SK-N-SH (cell line): ENCODE data around the gene SH3PXD2B. TPM values are rescaled to one million over a fixed set of nuclear protein-coding genes. Genes with fewer than 3 reads are reported as not detected.
A peak's percentile ranks its signal among the peaks of the same experiment; 100 is the strongest.

Experiments used
- CTCF ChIA-PET: fragments of 300-600, 350-600 bp; formaldehyde crosslinking; extraction: SDS; loops from one replicate; lab custom pipeline; 2021; lab: Yijun Ruan, JAX
- POLR2A ChIA-PET: fragments of 350-600 bp; sonication (Branson Sonifier 250); formaldehyde crosslinking; extraction: SDS; loops from one replicate; lab custom pipeline; 2020; ENCODE audit warnings: antibody characterized with exemption, inconsistent platforms; lab: Yijun Ruan, JAX
- DNase-seq: peaks from one replicate; pipeline ENCODE4 v3.0.0; 2012
- H2AFZ ChIP-seq: fragments of 200-600 bp; sonication (generic); 2 replicates; pipeline ENCODE4 v1.8.1; 2016; ENCODE audit warnings: antibody characterized with exemption, mild to moderate bottlenecking, low read depth
- H3F3A ChIP-seq: fragments of 200-600 bp; sonication (generic); replicated peaks from 2 replicates; pipeline ENCODE3; 2016; ENCODE audit warnings: antibody characterized with exemption, mild to moderate bottlenecking; ENCODE audit not compliant: insufficient read depth
- H3K27ac ChIP-seq, 2 experiments: fragments of 200-500 bp in 1 of 2; fragments of 200-600 bp in 1 of 2; sonication (Bioruptor generic) in 1 of 2; sonication (generic), shearing (Covaris generic) in 1 of 2; 2 replicates each; pipeline versions ENCODE4 v1.5.1 to v1.6.1; 2014 to 2016; ENCODE audit warnings: low read depth in 2 of 2, inconsistent platforms in 1 of 2, low read length in 1 of 2, mild to moderate bottlenecking in 1 of 2, mixed read lengths in 1 of 2
- H3K27me3 ChIP-seq: fragments of 200-600 bp; sonication (generic), shearing (Covaris generic); 2 replicates; pipeline ENCODE4 v1.6.1; 2016; ENCODE audit warnings: mixed run types; ENCODE audit not compliant: insufficient read depth
- H3K36me3 ChIP-seq, 2 experiments: fragments of 200-500 bp in 1 of 2; fragments of 200-600 bp in 1 of 2; sonication (Bioruptor generic) in 1 of 2; sonication (generic) in 1 of 2; replicated peaks in 1 of 2; 2 replicates each; pipeline versions ENCODE3 to v1.5.1; 2014 to 2016; ENCODE audit warnings: low read length in 1 of 2, mild to moderate bottlenecking in 1 of 2; ENCODE audit not compliant: insufficient read depth in 2 of 2, control insufficient read depth in 1 of 2
- H3K4me1 ChIP-seq, 2 experiments: fragments of 200-500 bp in 1 of 2; fragments of 200-600 bp in 1 of 2; sonication (Bioruptor generic) in 1 of 2; sonication (generic), shearing (Covaris generic) in 1 of 2; 2 replicates each; pipeline versions ENCODE4 v1.5.1 to v1.6.1; 2014 to 2016; ENCODE audit warnings: low read depth in 1 of 2, low read length in 1 of 2, mixed run types in 1 of 2; ENCODE audit not compliant: insufficient read depth in 2 of 2, control insufficient read depth in 1 of 2
- H3K4me2 ChIP-seq: fragments of 200-600 bp; sonication (generic), shearing (Covaris generic); 2 replicates; pipeline ENCODE4 v1.6.1; 2017; ENCODE audit warnings: mixed run types
- H3K4me3 ChIP-seq, 2 experiments: fragments of 200-500 bp in 1 of 2; fragments of 200-600 bp in 1 of 2; sonication (Bioruptor generic) in 1 of 2; sonication (generic), shearing (Covaris generic) in 1 of 2; 2 replicates each; pipeline versions ENCODE4 v1.5.1 to v1.8.1; 2014 to 2016; ENCODE audit warnings: low read depth in 2 of 2, inconsistent platforms in 1 of 2, low read length in 1 of 2, mild to moderate bottlenecking in 1 of 2, mixed read lengths in 1 of 2, moderate library complexity in 1 of 2
- H3K79me2 ChIP-seq: fragments of 200-600 bp; sonication (generic); 2 replicates; pipeline ENCODE4 v1.8.1; 2017; ENCODE audit warnings: mild to moderate bottlenecking; ENCODE audit not compliant: insufficient read depth
- H3K9ac ChIP-seq: fragments of 200-600 bp; sonication (generic); 2 replicates; pipeline ENCODE4 v1.6.1; 2017; ENCODE audit warnings: mixed run types
- H3K9me2 ChIP-seq: fragments of 200-600 bp; sonication (generic); 2 replicates; pipeline ENCODE4 v1.6.1; 2017; ENCODE audit warnings: mixed run types
- H3K9me3 ChIP-seq: fragments of 200-600 bp; sonication (generic); 2 replicates; pipeline ENCODE4 v1.6.1; 2017; ENCODE audit warnings: mixed run types, mild to moderate bottlenecking, moderate library complexity
- H4K20me1 ChIP-seq: fragments of 200-600 bp; sonication (generic); 2 replicates; pipeline ENCODE4 v1.6.1; 2017; ENCODE audit warnings: mild to moderate bottlenecking, mixed run types; ENCODE audit not compliant: insufficient read depth
- CHD2 ChIP-seq: fragments of 150-350 bp; IDR thresholded peaks from 2 replicates; pipeline ENCODE4 v1.6.1; 2018; ENCODE audit warnings: low read length; ENCODE audit not compliant: partially characterized antibody
- CTCF ChIP-seq: fragments of 200-600 bp; sonication (generic); IDR thresholded peaks from 2 replicates; pipeline ENCODE4 v1.6.1; 2017; ENCODE audit warnings: antibody characterized with exemption, mild to moderate bottlenecking, moderate library complexity
- ELF1 ChIP-seq: IDR thresholded peaks from 2 replicates; pipeline ENCODE4 v1.4.0; 2012
- EP300 ChIP-seq, 2 experiments: IDR thresholded peaks; 2 replicates each; pipeline versions ENCODE4 v1.4.0 to v1.6.1; 2012; ENCODE audit warnings: borderline replicate concordance in 1 of 2, low read depth in 1 of 2, low read length in 1 of 2
- EZH2phosphoT487 ChIP-seq: fragments of 200-600 bp; sonication (generic); IDR thresholded peaks from 2 replicates; pipeline ENCODE4 v1.6.1; 2017; ENCODE audit warnings: low read depth, mixed run types, mild to moderate bottlenecking, antibody characterized with exemption, moderate library complexity, borderline replicate concordance
- FOSL2 ChIP-seq: IDR thresholded peaks from 2 replicates; pipeline ENCODE4 v1.4.0; 2012; ENCODE audit warnings: low read depth, mild to moderate bottlenecking, moderate library complexity, borderline replicate concordance
- FOXJ3 ChIP-seq: sonication (generic); formaldehyde crosslinking; IDR thresholded peaks from 2 replicates; pipeline ENCODE4 v1.5.1; 2020; ENCODE audit warnings: mild to moderate bottlenecking, missing genetic modification reagents
- GABPA ChIP-seq: IDR thresholded peaks from 2 replicates; pipeline ENCODE4 v1.4.0; 2012; ENCODE audit warnings: low read depth, mild to moderate bottlenecking
- MEF2A ChIP-seq: IDR thresholded peaks from 2 replicates; pipeline ENCODE4 v1.4.0; 2012; ENCODE audit warnings: low read depth, borderline replicate concordance
- MXI1 ChIP-seq: IDR thresholded peaks from 2 replicates; pipeline ENCODE4 v1.6.1; 2012; ENCODE audit warnings: mild to moderate bottlenecking, low read depth, low read length, improper control_type of control experiment
- NRF1 ChIP-seq: IDR thresholded peaks from 2 replicates; pipeline ENCODE4 v1.6.1; 2012; ENCODE audit warnings: low read depth, mild to moderate bottlenecking, low read length
- PBX3 ChIP-seq: IDR thresholded peaks from 2 replicates; pipeline ENCODE4; 2012
- RAD21 ChIP-seq: IDR thresholded peaks from 2 replicates; pipeline ENCODE4 v1.6.1; 2012; ENCODE audit warnings: mild to moderate bottlenecking, low read length
- RCOR1 ChIP-seq: fragments of 150-350 bp; IDR thresholded peaks from 2 replicates; pipeline ENCODE4 v1.6.1; 2017; ENCODE audit warnings: antibody characterized with exemption, low read length
- RFX5 ChIP-seq: IDR thresholded peaks from 2 replicates; pipeline ENCODE4 v1.6.1; 2012; ENCODE audit warnings: mild to moderate bottlenecking, improper control_type of control experiment, low read length
- SMC3 ChIP-seq: IDR thresholded peaks from 2 replicates; pipeline ENCODE4 v1.6.1; 2012; ENCODE audit warnings: low read depth, low read length, improper control_type of control experiment
- TAF1 ChIP-seq: IDR thresholded peaks from 2 replicates; pipeline ENCODE4 v1.6.1; 2012; ENCODE audit warnings: low read depth, mild to moderate bottlenecking, low read length, moderate library complexity, borderline replicate concordance
- TEAD4 ChIP-seq: IDR thresholded peaks from 2 replicates; pipeline ENCODE4 v1.4.0; 2012; ENCODE audit warnings: mild to moderate bottlenecking, borderline replicate concordance; ENCODE audit not compliant: insufficient read depth
- ZBTB33 ChIP-seq: IDR thresholded peaks from 2 replicates; pipeline ENCODE4 v1.4.0; 2012; ENCODE audit warnings: low read depth, borderline replicate concordance
- WGBS: methylation state at CpG from one replicate; pipeline ENCODE4 v1.1.6; 2017; ENCODE audit warnings: low lambda C conversion rate; 5-methylcytosine and 5-hydroxymethylcytosine counted together
- polyA plus RNA-seq, 3 experiments: library from polyadenylated mRNA; depleted of rRNA; stranded (reverse); fragments of >200 nt; gene quantifications; 2 replicates each; pipeline ENCODE4 v1.2.3, GENCODE V29; 2012

Gene SH3PXD2B
- polyA plus RNA-seq, 1 of the 3 experiments (the other 2 are of a cell fraction): 15.0 TPM

- Histone ChIP-seq H3K79me2 (no peaks in the 10 kb centered on the region), H3K36me3 (no peaks in the 10 kb centered on the region), H3K4me1 (peaks cover 0 to 3% of the 10 kb centered on the region in 2 experiments; a peak in 1 of 4 replicates), H3K27ac (no peak overlapping the region), H3K9me3 (no peaks in the 10 kb centered on the region), H3K9ac (no peak overlapping the region), H3K4me2 (no peak overlapping the region), H3K9me2 (no peaks in the 10 kb centered on the region), H3K4me3 (no peak overlapping the region), H2AFZ (no peak overlapping the region), H4K20me1 (no peaks in the 10 kb centered on the region), H3K27me3 (no peaks in the 10 kb centered on the region), H3F3A (no peaks in the 10 kb centered on the region)
- TF ChIP-seq RFX5 (no peak), CTCF (no peak), CHD2 (no peak), SMC3 (no peak)
- no peak for DNase-seq
- ChIA-PET CTCF (interaction anchor here (0.6 to 7.0 kb wide), 56 partner anchors 9 to 444 kb away, joined by 3 to 209 read pairs (median 4); partner anchors contain the start of gene NEURL1B), POLR2A (no interaction called here)
- WGBS: 100% methylated on average over 4 of the region's 5 CpGs
These were observed 25.4 kb upstream of the SH3PXD2B start for GRCh38 chr5:172479784-172480115.

GRCh38 chr5:172479034-172479783 is 24.9 kb upstream of the SH3PXD2B start:
- ChIA-PET POLR2A (no interaction called here), CTCF (interaction anchor here (0.6 to 7.0 kb wide), 56 partner anchors 10 to 445 kb away, joined by 3 to 209 read pairs (median 4); partner anchors contain the start of gene NEURL1B)
- H3K27ac ChIP-seq: no peak overlapping the region
- DNase-seq: peak; percentile 88
- WGBS: 51% methylated on average over 20 of the region's 21 CpGs
- no peak overlapping the region for H2AFZ ChIP-seq
- H3K9me2 ChIP-seq: no peaks in the 10 kb centered on the region
- H3K9me3 ChIP-seq: no peaks in the 10 kb centered on the region
- H3K4me3 ChIP-seq: no peak overlapping the region; a peak in 1 of 4 replicates
- H3K79me2 ChIP-seq: no peaks in the 10 kb centered on the region
- H3K36me3 ChIP-seq: no peaks in the 10 kb centered on the region
- H3K9ac ChIP-seq: no peak overlapping the region
- H4K20me1 ChIP-seq: no peaks in the 10 kb centered on the region
- no peak overlapping the region for H3K4me2 ChIP-seq
- H3K4me1 ChIP-seq: peaks cover 0 to 3% of the 10 kb centered on the region in 2 experiments; a peak in 1 of 4 replicates
- no peaks in the 10 kb centered on the region for H3F3A ChIP-seq
- no peaks in the 10 kb centered on the region for H3K27me3 ChIP-seq
- no peak for TF ChIP-seq EP300 (IDR thresholded peaks at IDR 0.05; ENCODE audit: borderline replicate concordance in 1 of 2, low read depth in 1 of 2, low read length in 1 of 2)
- no peak for TF ChIP-seq CHD2
- no peak for TF ChIP-seq ELF1
- TF ChIP-seq RCOR1: 0 out of 2 replicates have a peak, but pooled peaks have one; percentile 13
- no peak for TF ChIP-seq TEAD4
- TF ChIP-seq CTCF: peak; percentile 90
- TF ChIP-seq RAD21: peak; percentile 93
- TF ChIP-seq FOSL2: no peak
- 0 out of 2 replicates have a peak, but pooled peaks have one; percentile 37 for TF ChIP-seq MXI1
- 0 out of 2 replicates have a peak, but pooled peaks have one; percentile 19 for TF ChIP-seq PBX3
- TF ChIP-seq GABPA: no peak
- TF ChIP-seq ZBTB33: no peak
- peak; percentile 99 for TF ChIP-seq SMC3
- TF ChIP-seq EZH2phosphoT487: no peak
- TF ChIP-seq NRF1: 0 out of 2 replicates have a peak, but pooled peaks have one; percentile 29
- TF ChIP-seq FOXJ3: no peak
- TF ChIP-seq TAF1: no peak
- TF ChIP-seq MEF2A: no peak
